Measurements from ENCODE around the gene ITGA6. TPM values are rescaled to one million over a fixed set of nuclear protein-coding genes. Genes with fewer than 3 reads are reported as not detected.
A peak's percentile ranks its signal among the peaks of the same experiment; 100 is the strongest.

Gene ITGA6
- 10 to 100 TPM; 38.0 to 47.1 TPM for total RNA-seq
- long read RNA-seq, donor 1, full-length matches to known transcripts: 2 of 12 reads
- long read RNA-seq, donor 1, partial matches to known transcripts: 5 of 12 reads
- long read RNA-seq, donor 1, other reads (novel, unspliced or antisense): 5 of 12 reads
- long read RNA-seq, donor 2, full-length matches to known transcripts: 1 of 13 reads
- long read RNA-seq, donor 2, partial matches to known transcripts: 4 of 13 reads
- long read RNA-seq, donor 2, other reads (novel, unspliced or antisense): 8 of 13 reads

DNA sequence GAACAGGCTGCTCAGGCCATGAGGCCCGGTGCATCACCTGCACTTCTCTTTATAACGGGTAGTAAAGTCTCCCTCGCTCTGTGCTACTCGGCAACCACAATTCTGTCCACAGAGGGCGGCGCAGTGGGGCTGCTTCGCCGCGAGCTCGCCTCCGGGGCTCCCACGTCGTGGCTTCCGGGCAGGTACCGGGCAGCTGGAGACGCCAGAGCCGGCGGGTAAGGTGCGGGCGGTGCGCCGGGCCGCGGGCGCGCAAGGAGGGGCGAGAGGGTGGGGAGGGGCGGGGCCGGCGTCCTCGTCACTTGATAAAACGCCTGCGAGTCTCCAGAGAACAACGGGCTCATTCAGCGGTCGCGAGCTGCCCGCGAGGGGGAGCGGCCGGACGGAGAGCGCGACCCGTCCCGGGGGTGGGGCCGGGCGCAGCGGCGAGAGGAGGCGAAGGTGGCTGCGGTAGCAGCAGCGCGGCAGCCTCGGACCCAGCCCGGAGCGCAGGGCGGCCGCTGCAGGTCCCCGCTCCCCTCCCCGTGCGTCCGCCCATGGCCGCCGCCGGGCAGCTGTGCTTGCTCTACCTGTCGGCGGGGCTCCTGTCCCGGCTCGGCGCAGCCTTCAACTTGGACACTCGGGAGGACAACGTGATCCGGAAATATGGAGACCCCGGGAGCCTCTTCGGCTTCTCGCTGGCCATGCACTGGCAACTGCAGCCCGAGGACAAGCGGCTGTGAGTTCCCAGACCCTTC is at the start of gene ITGA6:
ITGA6 (plus strand) TSS at position 331 of the 734 bp plus-strand sequence.
- peak; percentile 87 for DNase-seq (ENCODE audit: low spot score)
- intact Hi-C loops (cut with DNase I): no loop called here

DNA sequence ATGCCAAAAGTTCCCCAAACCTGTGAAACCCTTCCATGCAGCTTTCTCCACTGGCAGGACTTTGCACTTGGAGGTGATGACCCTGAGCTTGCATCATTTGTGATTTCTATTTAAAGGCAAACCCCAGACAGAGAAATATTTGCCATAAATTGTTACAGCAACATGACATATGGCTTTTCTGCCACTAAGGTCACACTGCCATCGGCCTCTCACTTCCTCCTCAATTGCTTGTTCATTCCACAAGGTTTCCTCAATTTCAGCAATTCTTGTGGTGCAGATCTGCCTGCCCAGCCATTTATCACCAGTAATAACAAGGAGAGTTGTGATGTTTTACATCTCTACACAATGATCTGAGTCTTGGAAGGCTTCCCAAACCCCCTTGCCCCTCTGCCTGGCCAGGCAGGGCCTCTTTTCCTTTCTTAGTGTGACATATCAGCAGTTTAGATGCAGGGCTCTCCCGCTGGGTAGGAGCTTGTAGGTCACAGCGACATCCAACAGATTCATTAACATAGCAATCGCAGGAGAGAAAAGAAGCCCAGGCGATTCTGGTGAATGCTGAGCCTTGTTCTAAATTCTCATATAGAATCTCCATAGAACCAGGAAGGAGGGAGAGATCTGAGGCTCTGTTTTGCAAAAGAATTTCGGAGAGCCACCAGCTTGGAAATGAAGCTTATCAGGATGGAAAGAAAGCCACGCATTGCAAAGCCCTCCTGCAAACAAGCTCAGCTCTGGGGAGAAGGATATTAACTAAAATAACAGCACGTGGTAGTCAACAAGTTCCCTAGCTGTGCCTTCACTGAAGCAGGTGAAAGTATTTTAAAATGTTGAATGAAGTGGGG is 46.7 kb upstream of the ITGA6 start:
- intact Hi-C loops (cut with DNase I): no loop called here
- no peak for DNase-seq (ENCODE audit: low spot score)

DNA sequence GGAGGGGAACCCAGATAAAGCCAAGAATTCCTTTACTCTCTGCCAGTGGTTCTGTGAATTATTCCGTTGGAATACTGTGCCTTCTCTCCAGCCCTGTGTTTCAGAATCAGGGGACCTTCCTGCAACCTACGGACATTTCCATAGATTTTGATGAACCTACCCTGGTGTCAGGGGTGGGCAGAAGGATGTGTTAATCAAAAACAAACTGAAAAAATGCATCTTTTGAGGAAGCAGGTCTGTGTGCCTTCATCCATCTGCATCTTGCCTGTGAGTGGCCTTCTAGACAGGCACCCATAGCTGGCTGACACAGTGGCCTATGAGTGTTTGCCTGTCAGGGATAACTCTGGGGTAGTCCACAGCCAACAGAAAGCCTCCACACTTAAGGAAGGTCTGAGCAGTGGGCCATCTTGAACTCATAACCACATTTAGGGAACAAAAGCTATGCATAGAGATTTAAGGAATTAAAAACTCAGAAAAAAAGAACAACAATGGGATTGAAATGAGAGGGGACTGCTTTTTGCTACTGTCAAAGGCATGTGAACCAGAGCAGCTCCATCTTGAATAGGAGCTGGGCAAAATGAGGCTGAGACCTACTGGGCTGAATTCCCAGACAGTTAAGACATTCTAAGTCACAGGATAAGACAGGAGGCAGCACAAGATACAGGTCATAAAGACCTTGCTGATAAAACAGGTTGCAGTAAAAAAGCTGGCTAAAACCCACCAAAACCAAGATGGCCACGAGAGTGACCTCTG is 45.9 kb upstream of the ITGA6 start:
- no peak for DNase-seq (ENCODE audit: low spot score)
- intact Hi-C loops (cut with DNase I): no loop called here

DNA sequence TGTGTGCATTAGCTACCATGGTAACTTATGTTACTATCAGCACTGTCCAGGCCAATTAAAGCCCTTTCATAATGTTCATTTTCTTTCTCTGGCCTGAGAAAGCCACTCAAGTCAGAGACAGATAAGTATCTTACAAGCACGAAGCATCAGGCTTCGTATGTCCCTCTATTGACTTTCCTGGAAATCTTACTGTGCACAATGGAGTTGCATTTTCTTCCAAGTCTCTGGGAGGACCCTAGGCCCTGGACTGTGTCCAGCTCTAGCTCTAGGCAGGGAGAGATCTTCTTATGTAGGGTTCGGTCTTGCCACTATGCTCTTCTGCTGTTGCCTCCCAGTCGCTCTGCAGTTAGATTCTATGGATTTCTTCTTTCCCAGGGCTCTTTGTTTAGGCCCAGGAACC is 40.0 kb upstream of the ITGA6 start:
- intact Hi-C loops (cut with DNase I): no loop called here
- no peak for DNase-seq (ENCODE audit: low spot score)

DNA sequence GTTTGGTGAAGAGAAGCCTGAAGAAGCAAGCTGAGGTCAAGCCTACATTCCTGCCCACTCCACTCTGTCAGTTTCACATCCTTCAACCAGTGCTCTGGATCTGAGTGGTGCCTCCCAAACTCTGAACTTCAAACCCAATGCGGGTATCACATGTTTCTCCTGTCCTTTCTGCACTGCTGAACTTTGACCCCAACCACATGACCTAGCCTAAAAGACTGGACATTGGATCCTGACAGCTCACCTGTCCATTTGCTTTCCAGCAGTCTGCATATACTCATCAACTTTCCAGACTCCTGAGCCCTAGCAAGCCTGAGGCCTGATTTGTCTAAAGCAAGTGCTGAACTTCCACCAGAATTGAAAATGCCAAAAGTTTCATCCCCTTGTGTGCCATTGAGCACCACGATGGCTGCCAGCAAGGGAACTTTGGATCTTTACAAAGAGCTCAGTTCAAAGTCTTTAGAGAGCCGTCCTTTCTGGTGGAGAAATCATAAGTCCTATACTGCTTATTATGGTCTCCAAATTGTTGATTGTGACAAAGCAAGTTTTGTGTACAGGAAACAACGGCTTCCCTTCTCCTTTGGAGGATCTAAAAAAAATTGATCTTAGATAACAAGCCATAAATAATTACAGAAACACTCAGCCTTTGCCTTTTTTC is 37.6 kb upstream of the ITGA6 start:
- no peak for DNase-seq (ENCODE audit: low spot score)
- intact Hi-C loops (cut with DNase I): no loop called here

DNA sequence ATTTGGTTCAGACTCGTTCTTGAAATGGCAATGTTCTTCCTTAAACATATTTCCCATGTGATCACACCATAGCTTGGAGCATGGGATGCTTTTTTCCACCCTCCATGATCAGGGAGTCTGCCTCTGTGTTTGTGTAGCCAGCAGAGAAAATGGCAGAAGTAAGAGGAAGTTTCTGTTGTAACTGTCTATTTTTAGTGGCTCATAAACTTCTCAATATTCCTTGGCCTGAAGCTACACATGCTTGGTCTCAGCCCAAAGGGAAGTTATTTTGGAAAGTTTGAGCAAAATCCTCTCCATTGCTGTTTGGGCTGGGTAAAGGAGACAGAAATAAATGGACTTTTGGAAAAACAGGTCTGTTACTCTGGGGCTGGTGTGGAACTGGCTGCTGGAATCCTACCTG is 33.4 kb upstream of the ITGA6 start:
- DNase-seq (ENCODE audit: low spot score): no peak

DNA sequence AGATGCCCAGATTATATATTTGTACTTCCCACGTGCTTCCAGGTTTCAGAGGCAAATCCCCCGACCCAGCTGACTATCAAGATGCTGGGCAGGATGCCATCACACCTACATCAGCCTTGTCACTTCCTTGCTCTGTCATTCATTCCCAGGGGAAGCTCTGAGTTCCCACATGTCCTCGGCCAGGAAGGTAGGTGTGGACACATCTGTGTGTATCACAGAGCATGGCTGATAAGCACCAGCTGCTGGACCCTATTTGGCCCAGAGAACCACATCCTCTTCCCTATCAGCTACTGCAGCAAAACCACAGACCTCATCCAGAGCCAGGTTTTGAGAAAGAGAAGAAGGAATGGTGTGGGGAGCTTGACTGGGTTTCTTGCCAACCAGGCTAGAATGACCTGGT is 31.9 kb upstream of the ITGA6 start:
- intact Hi-C loops (cut with DNase I): no loop called here
- DNase-seq (ENCODE audit: low spot score): no peak

More for the DNA sequence above, 33.4 kb upstream of the ITGA6 start:
- intact Hi-C loops (cut with DNase I): no loop called here

DNA sequence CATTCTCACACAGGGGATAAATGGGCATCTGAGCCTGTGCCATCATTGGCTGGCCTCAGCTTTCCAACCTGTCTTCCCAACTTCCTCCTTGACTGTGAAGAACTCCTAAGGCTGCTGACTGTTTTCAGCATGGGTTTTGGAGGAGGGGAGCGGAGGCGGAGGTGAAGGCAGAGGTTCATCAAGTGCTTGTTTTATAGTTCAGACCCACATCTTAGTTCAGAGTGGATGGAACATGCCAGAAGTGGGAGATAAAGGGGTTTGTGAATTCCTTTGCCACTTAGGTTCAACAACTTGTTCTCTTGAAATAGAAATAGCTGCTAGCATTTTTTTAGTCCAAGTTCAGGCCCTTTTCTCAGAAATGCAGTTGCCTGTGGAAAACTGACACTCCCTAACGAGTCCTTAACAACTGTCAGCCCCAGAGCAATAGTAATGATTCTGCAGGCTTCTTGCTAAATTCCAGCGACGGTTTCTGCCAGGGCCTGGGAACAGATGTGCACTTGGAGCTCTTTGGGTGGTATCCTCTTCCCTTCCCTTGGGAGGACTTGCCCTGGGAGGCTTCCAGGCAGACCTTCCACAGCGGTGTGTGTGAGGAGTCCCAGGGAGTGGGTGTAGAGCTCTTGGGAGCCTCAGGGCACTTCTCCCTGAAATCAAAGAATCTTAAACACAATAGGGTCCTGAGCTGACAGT is 30.1 kb upstream of the ITGA6 start:
- intact Hi-C loops (cut with DNase I): no loop called here
- no peak for DNase-seq (ENCODE audit: low spot score)

DNA sequence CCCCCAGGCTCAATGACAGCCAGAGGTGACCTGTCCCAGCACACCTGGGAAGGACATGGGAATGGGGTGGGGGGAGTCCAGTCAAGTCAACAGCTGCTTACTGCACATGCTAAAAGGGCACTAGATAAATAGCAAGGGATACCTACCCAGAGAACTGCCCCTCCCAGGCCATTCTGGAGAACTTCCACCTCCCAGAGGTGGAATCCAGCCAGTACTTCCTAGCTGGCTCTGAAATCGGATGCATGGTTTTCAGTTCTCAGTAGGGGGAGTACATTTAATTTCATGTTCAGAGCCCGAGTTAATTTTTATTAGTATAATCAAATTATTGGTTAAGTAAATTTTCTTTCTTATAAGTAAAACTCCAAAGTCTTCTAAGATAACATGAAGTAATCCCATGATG is 28.9 kb upstream of the ITGA6 start:
- intact Hi-C loops (cut with DNase I): no loop called here
- DNase-seq (ENCODE audit: low spot score): no peak

DNA sequence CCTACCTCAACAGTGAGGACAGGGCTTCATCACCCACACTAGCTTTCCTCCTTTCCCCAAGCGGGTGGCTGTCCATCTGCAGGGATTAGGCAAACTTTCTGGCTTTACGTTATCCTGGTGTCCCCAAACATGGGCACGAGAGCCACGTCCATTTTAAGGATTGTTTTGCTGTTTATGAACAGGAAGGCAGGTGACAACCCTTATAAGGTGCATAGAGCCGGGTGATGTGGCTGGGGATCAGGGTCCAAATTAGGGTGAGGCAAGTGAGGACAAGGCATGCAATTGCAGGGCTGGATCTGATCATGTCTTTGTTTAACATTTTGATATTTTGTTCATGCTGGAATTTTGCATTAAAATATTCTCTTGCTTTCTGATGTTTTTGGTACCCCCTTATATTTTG is 27.6 kb upstream of the ITGA6 start:
- intact Hi-C loops (cut with DNase I): no loop called here
- no peak for DNase-seq (ENCODE audit: low spot score)

DNA sequence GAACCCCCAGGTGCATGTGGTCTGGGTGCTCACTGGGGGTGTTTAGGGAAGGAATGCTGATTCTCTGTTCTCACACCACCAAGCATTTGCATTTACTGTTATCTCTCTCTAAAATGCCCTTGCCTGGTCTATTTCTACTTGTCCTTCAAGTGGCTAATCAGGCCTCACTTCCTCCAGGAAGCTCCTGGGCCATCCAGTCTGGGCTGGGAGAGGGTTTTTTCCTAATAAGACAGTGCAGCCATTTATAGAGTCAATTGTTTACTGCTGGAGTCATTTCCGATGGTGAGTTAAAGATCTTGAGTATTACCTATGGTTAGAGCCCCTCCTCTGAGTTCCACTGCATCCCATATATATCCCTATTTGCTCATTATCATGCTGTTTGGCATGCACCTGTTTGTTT is 25.2 kb upstream of the ITGA6 start:
- intact Hi-C loops (cut with DNase I): no loop called here
- DNase-seq (ENCODE audit: low spot score): no peak

DNA sequence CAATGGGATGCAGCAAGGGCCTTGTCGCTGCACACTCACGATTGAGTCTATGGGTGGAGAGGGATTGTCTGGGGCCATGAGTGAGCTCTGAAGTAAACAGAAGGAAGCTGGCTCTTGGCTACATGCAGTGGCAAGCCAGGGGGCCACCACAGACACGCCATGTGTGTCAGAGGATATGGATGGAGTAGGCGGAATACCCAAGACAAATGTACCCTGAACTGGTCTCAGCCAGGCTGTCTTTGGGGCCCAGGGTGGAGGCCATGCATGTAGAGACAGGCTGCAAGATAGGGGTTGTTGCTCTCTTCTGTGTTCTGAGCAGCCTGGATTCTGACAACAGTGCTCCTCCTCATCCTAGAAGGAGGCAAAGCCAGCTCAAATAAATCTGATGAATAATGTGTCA is 24.0 kb upstream of the ITGA6 start:
- DNase-seq (ENCODE audit: low spot score): no peak
- intact Hi-C loops (cut with DNase I): no loop called here

DNA sequence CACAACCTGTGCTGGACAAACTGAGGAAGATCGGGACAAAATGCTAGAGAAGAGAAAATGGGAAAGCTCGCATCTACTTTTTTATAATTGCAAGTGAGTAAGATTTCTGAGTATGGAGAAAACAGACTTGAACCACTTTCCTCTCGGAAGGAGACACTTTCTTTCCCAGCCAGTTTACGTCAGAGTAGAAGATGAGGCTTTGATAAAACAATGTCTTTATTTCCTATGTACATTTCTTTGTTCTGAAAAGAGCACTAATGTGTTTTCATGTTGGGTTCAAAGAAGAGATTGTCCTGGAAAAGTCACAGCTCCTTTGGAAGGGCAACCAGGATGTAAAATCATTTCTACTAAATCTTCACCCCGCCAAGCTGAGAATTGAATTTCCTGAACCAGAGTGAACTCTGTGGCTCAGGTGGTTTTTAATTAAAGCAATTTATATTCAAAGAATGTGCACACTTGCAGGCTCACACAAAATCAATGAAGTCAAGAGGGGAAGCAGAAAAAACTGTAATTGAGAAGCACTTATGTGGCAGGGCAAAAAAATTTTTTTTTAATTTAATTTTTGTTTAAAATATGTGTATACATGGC is 23.4 kb upstream of the ITGA6 start:
- intact Hi-C loops (cut with DNase I): no loop called here
- no peak for DNase-seq (ENCODE audit: low spot score)

DNA sequence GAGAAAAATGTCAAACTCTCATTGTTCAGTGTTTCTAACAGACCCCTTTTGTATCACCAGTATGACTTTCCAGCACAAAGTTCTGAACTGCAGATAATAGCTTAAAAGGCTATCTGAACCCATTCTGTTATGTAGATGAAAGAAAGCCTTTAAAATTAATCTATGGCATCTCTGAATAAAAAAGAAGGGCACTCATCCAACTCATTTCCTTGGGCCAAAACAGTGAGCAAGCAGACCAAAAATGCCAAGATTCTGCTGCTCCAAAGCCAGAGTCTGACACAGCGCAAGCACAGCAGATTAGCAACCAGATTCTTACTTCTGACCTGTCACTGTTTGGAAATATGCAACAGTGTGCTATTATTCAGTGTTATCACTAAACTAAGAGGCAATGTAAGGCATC is 22.6 kb upstream of the ITGA6 start:
- intact Hi-C loops (cut with DNase I): no loop called here
- no peak for DNase-seq (ENCODE audit: low spot score)

DNA sequence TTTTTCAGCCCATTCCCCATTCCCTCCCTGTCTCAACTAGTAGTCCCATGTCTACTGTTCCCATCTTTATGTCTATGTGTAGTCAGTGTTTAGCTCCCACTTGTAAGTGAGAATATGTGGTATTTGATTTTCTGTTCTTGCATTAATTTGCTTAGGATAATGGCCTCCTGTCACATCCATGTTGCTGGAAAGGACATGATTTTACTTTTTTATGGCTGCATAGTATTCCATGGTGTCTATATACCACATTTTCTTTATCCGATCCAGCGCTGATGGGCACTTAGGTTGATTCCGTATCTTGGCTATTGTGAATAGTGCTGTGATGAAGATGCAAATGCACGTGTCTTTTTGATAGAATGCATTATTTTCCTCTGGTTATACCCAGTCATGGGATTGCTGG is 21.7 kb upstream of the ITGA6 start:
- no peak for DNase-seq (ENCODE audit: low spot score)
- intact Hi-C loops (cut with DNase I): no loop called here

DNA sequence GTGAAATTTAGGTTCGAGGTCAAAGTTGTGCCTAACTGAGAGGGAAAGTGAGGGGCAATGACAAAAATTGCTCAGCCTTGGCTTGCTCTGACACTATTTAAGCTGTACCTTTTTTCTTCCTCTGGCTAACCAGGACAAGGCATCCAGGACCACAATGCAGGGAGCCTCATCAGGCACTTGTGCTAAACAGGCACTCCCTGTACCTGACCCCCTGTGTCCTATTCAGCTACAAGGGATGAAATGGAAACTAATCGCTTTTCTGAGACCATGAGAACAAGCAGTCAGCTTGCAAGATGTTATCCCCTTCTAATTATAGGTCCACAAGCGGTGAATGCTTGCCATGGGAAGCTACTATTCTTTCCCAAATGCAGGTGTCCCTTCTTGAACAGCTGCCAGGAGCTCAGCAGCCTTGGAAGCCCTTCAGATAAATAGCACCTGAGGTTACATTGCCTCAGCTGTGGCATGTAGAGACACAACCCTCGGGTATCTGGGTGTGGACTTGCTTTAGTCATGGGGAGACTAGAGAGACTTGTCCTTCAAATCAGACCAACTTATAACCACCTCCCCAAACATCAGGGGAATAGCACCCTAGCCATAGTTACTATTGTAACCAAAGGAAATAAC is 19.1 kb upstream of the ITGA6 start:
- intact Hi-C loops (cut with DNase I): no loop called here
- no peak for DNase-seq (ENCODE audit: low spot score)

DNA sequence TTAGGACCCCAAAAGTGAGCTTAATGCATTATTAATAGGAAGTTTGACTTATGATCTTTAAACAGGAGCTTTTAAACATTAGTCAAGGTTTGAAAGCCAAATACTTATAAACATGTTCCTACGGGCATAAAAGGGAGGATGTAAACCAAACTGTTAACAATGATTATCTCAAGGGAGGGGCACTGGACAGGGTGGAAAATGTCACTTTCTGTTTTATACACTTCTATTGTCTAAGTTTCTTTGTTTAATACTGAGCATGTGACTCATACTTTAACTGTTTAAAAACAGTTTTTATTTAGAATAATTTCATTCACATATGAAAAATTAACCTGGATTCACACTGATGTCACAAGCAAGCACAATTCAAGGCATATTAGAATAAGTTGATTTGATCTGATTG is 18.3 kb upstream of the ITGA6 start:
- intact Hi-C loops (cut with DNase I): no loop called here
- DNase-seq (ENCODE audit: low spot score): no peak

DNA sequence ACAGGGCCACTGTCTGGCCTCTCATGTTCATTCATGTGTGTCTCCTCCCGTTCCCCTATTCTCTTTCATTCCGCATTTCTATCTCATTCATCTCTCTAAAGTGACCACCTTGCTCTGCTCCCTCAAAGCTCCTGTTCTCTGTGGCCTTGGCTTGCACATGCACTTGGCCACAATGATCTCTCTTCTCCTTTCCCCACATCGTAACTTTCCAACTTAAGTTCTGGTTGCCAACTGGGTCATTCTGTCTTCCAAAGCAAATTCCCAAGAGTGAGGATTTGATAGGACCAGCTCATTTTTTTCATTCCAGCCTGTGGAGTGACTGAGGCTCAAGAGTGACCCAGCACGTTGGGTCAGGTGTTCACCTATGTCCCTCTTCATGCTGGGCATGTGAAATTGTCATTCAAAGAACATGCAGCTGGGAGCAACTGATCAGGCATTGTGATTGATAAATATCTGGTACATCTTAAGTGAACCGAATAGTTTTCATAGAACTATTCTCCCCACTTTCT is 14.3 kb upstream of the ITGA6 start:
- DNase-seq (ENCODE audit: low spot score): no peak
- intact Hi-C loops (cut with DNase I): no loop called here

Data from posterior vena cava (tissue), 2 donors.